ENCODE measurements around the gene PNPO. TPM values are rescaled to one million over a fixed set of nuclear protein-coding genes. Genes with fewer than 3 reads are reported as not detected.

Gene PNPO
- total and polyA plus RNA-seq, 2 of the 13 experiments (the other 11 are each of a cell fraction or from before 2014, with no cell fraction given): 47.9 to 63.3 TPM

GRCh38 chr17:47931848-47932247, 9.5 kb upstream of the PNPO start:
- no peaks in the 10 kb centered on the region for H3K27me3 ChIP-seq (ENCODE audit: control insufficient read depth in 1 of 2, insufficient read depth in 2 of 2, low read length in 2 of 2)
- no TSS peak for BruUV-seq (replicated peaks)
- H3K4me3 ChIP-seq (replicated peaks in 1 of 3; ENCODE audit: insufficient read depth in 1 of 3, low read depth in 2 of 3, low read length in 3 of 3): no peak overlapping the region; a peak in 1 of 6 replicates
- peak overlapping the region; percentile 16 for H3K27ac ChIP-seq (ENCODE audit: extremely low read length, insufficient read depth, low read length)
- peak overlapping the region; percentile 34 for H3K4me2 ChIP-seq (ENCODE audit: low read depth, low read length)
- no peak overlapping the region for H3K9ac ChIP-seq (ENCODE audit: insufficient read depth, low read depth, low read length)
- CTCF ChIA-PET (ENCODE audit: low intra/inter-chr PET ratio, low total read pairs): no interaction called here
- ATAC-seq (peak; percentile 48), FAIRE-seq (peak; percentile 65), DNase-seq (ENCODE audit: low spot score) (peak; percentile 68)
- intact Hi-C loops (cut with micrococcal nuclease; ENCODE audit: unreplicated experiment) (no loop called here), in situ Hi-C loops (cut with HindIII; ENCODE audit: extremely low pct_ligation_motif_present, low pct_unique_long_range_greater_than_20kb) (no loop called here)
- no peaks in the 10 kb centered on the region for H3K79me2 ChIP-seq (ENCODE audit: insufficient read depth, low read length)
- POLR2A ChIA-PET: interaction anchor here (0.6 to 2.7 kb wide), 5 partner anchors 10 to 164 kb away, joined by 3 to 23 read pairs (median 3); partner anchors contain the start of gene PNPO
- WGBS (ENCODE audit: low lambda C conversion rate): 6% methylated on average over 4 of the region's 4 CpGs
- no peak overlapping the region for H2AFZ ChIP-seq (ENCODE audit: low read length)
- H3K36me3 ChIP-seq (replicated peaks in 1 of 2; ENCODE audit: control insufficient read depth in 1 of 2, insufficient read depth in 2 of 2, low read length in 2 of 2): peaks cover 0 to 5% of the 10 kb centered on the region in 2 experiments; a peak in 2 of 5 replicates
- H4K20me1 ChIP-seq (ENCODE audit: insufficient read depth, low read length): no peaks in the 10 kb centered on the region
- H3K4me1 ChIP-seq (ENCODE audit: insufficient read depth, low read length): peaks cover 50% of the 10 kb centered on the region
- no peaks in the 10 kb centered on the region for H3K9me3 ChIP-seq (ENCODE audit: low read length)
- TF ChIP-seq HNF1A (IDR thresholded peaks at IDR 0.05; ENCODE audit: low read depth): no peak
- TF ChIP-seq HNF1A (CRISPR knock-in tag; IDR thresholded peaks at IDR 0.05; ENCODE audit: borderline replicate concordance): no peak
- TF ChIP-seq ZNF513 (CRISPR knock-in tag; conservative IDR thresholded peaks at IDR 0.05): no peak
- TF ChIP-seq NFIC (IDR thresholded peaks at IDR 0.05; ENCODE audit: low read length): no peak
- TF ChIP-seq THRA (CRISPR knock-in tag; IDR thresholded peaks at IDR 0.05; ENCODE audit: borderline replicate concordance): no peak
- no peak for TF ChIP-seq SNAPC4 (CRISPR knock-in tag; IDR thresholded peaks at IDR 0.05)
- TF ChIP-seq MED8 (CRISPR knock-in tag; IDR thresholded peaks at IDR 0.05; ENCODE audit: insufficient replicate concordance): no peak
- TF ChIP-seq FOXC1 (CRISPR knock-in tag; IDR thresholded peaks at IDR 0.05; ENCODE audit: borderline replicate concordance): no peak
- TF ChIP-seq PRPF4 (IDR thresholded peaks at IDR 0.05; ENCODE audit: low read depth, low read length, poor library complexity, severe bottlenecking): no peak
- no peak for TF ChIP-seq EP300 (IDR thresholded peaks at IDR 0.05; ENCODE audit: low read depth in 2 of 2, low read length in 2 of 2)
- no peak for TF ChIP-seq EP300 (CRISPR knock-in tag; IDR thresholded peaks at IDR 0.05; ENCODE audit: borderline replicate concordance)
- TF ChIP-seq ZNF121 (CRISPR knock-in tag; IDR thresholded peaks at IDR 0.05): no peak
